GM23338 (cell line): Measurements from ENCODE around the gene TTLL3. TPM values are rescaled to one million over a fixed set of nuclear protein-coding genes. Genes with fewer than 3 reads are reported as not detected.

Experiments
- ATAC-seq: fragments of 200-7000 bp; cut with Tn5 transposase; 3 replicates; pipeline ENCODE4 v1.9.1; 2020
- DNase-seq: peaks from one replicate; pipeline ENCODE4 v3.0.0-alpha.2; 2015; ENCODE audit warnings: low spot score
- H2AFZ ChIP-seq: fragments of 200-600 bp; sonication (generic); 2 replicates; pipeline ENCODE4 v1.8.0; 2016; ENCODE audit warnings: antibody characterized with exemption, mild to moderate bottlenecking, moderate library complexity
- H3F3A ChIP-seq: fragments of 200-600 bp; sonication (generic); replicated peaks from 2 replicates; pipeline ENCODE4 v1.8.0; 2017; ENCODE audit warnings: antibody characterized with exemption, mixed run types, low read depth
- H3K27ac ChIP-seq: fragments of 200-600 bp; sonication (generic); 2 replicates; pipeline ENCODE4 v1.6.1; 2016; ENCODE audit warnings: low read depth
- H3K27me3 ChIP-seq: fragments of 200-600 bp; sonication (generic); 2 replicates; pipeline ENCODE4 v1.8.0; 2016; ENCODE audit warnings: mild to moderate bottlenecking, mixed run types, moderate library complexity; ENCODE audit not compliant: insufficient read depth
- H3K36me3 ChIP-seq: fragments of 200-600 bp; sonication (generic); 2 replicates; pipeline ENCODE4 v1.8.0; 2016; ENCODE audit warnings: mild to moderate bottlenecking; ENCODE audit not compliant: insufficient read depth
- H3K4me1 ChIP-seq: fragments of 200-600 bp; sonication (generic); 2 replicates; pipeline ENCODE4 v1.8.0; 2016; ENCODE audit warnings: mild to moderate bottlenecking, moderate library complexity; ENCODE audit not compliant: insufficient read depth
- H3K4me2 ChIP-seq: fragments of 200-600 bp; sonication (generic); 2 replicates; pipeline ENCODE4 v1.7.1; 2017; ENCODE audit warnings: mixed run types
- H3K4me3 ChIP-seq: fragments of 200-600 bp; sonication (generic); 2 replicates; pipeline ENCODE4 v1.6.1; 2016; ENCODE audit warnings: mixed run types
- H3K79me2 ChIP-seq: fragments of 200-600 bp; sonication (generic); replicated peaks from 2 replicates; pipeline ENCODE4 v1.8.0; 2017; ENCODE audit warnings: mild to moderate bottlenecking; ENCODE audit not compliant: insufficient read depth
- H3K9me2 ChIP-seq: fragments of 200-600 bp; sonication (generic); 2 replicates; pipeline ENCODE4 v1.8.0; 2017; ENCODE audit not compliant: insufficient read depth
- H4K20me1 ChIP-seq: fragments of 200-600 bp; sonication (generic); replicated peaks from 2 replicates; pipeline ENCODE4 v1.8.0; 2017; ENCODE audit warnings: mild to moderate bottlenecking; ENCODE audit not compliant: insufficient read depth
- H3K27ac Mint-ChIP-seq: 2 replicates; pipeline ENCODE4 v1.8.0; 2020; ENCODE audit warnings: inconsistent platforms, mild to moderate bottlenecking, moderate library complexity, mixed read lengths
- H3K27me3 Mint-ChIP-seq: 3 replicates; pipeline ENCODE4 v1.8.0; 2022; ENCODE audit warnings: low read depth, mild to moderate bottlenecking, moderate library complexity, mixed read lengths, inconsistent platforms; ENCODE audit not compliant: insufficient read depth, poor library complexity
- H3K36me3 Mint-ChIP-seq: 3 replicates; pipeline ENCODE4 v1.8.0; 2021; ENCODE audit warnings: low read depth, mild to moderate bottlenecking, inconsistent platforms, moderate library complexity, mixed read lengths
- H3K4me1 Mint-ChIP-seq: 3 replicates; pipeline ENCODE4 v1.8.0; 2020; ENCODE audit warnings: mild to moderate bottlenecking, inconsistent platforms, mixed read lengths
- H3K4me3 Mint-ChIP-seq: 3 replicates; pipeline ENCODE4 v1.8.0; 2021; ENCODE audit warnings: moderate library complexity, mild to moderate bottlenecking, inconsistent platforms, mixed read lengths
- H3K9me3 Mint-ChIP-seq: 3 replicates; pipeline ENCODE4 v1.8.0; 2020; ENCODE audit warnings: moderate library complexity, mild to moderate bottlenecking, inconsistent platforms, mixed read lengths
- ETS1 ChIP-seq: IDR thresholded peaks from 2 replicates; pipeline ENCODE4 v1.6.1; 2016; ENCODE audit warnings: antibody characterized with exemption
- EZH2phosphoT487 ChIP-seq: fragments of 200-600 bp; sonication (generic); IDR thresholded peaks from one replicate; pipeline ENCODE4 v1.8.1; 2018; ENCODE audit warnings: antibody characterized with exemption; ENCODE audit not compliant: unreplicated experiment
- JUNB ChIP-seq: IDR thresholded peaks from one replicate; pipeline ENCODE4 v1.6.1; 2016; ENCODE audit warnings: antibody characterized with exemption; ENCODE audit not compliant: unreplicated experiment
- NANOG ChIP-seq: IDR thresholded peaks from 2 replicates; pipeline ENCODE4 v1.6.1; 2016; ENCODE audit warnings: antibody characterized with exemption, borderline replicate concordance
- POLR2AphosphoS5 ChIP-seq: IDR thresholded peaks from 2 replicates; pipeline ENCODE4 v1.6.1; 2016; ENCODE audit warnings: antibody characterized with exemption, low read depth
- STAT1 ChIP-seq: IDR thresholded peaks from one replicate; pipeline ENCODE4 v1.6.1; 2016; ENCODE audit warnings: antibody characterized with exemption; ENCODE audit not compliant: unreplicated experiment
- ZNF114 ChIP-seq: fragments of 250-450 bp; sonication (Bioruptor Pico); IDR thresholded peaks from 2 replicates; pipeline ENCODE4 v1.5.0; 2020; ENCODE audit warnings: mild to moderate bottlenecking, moderate library complexity
- polyA plus RNA-seq: library from polyadenylated mRNA; unstranded; fragments of >200 nt; fragmentation: Nextera tagmentation; extraction: Ambion mirVana; gene quantifications from 2 replicates; pipeline ENCODE4 v1.2.1, GENCODE V29; 2016
- total RNA-seq: library from RNA; depleted of rRNA; stranded (reverse); fragments of >200 nt; shearing (Covaris generic); gene quantifications from 2 replicates; pipeline ENCODE4 v1.2.3, GENCODE V29; 2014
- TF ChIP-seq, protein P1 (sequence below), 2 experiments: fragments of 200-600 bp in 1 of 2; sonication (generic) in 1 of 2; conservative IDR thresholded peaks; 2 replicates each; pipeline versions ENCODE4 v1.5.1 to v1.6.1; 2016 to 2017; ENCODE audit warnings: antibody characterized with exemption in 2 of 2, low read depth in 2 of 2, mild to moderate bottlenecking in 2 of 2, moderate library complexity in 1 of 2

Gene TTLL3
- total and polyA plus RNA-seq, 2 experiments from 2014 or later, result 3.7 to 5.3 TPM

- H3K79me2 ChIP-seq, result no peaks in the 10 kb centered on the region
- H3K4me2 ChIP-seq, result no peak overlapping the region
- no peak overlapping the region for H2AFZ ChIP-seq
- Mint-ChIP-seq H3K9me3 (no peaks in the 10 kb centered on the region), H3K4me1 (peaks cover 4% of the 10 kb centered on the region), H3K36me3 (peaks cover 74% of the 10 kb centered on the region), H3K27me3 (peaks cover 3% of the 10 kb centered on the region), H3K27ac (no peak overlapping the region), H3K4me3 (no peak overlapping the region)
- ATAC-seq, result peak; percentile 63
- peak; percentile 41 for DNase-seq
- no peak overlapping the region for H3K4me3 ChIP-seq
- no peak for TF ChIP-seq JUNB
- TF ChIP-seq, protein P1, sequence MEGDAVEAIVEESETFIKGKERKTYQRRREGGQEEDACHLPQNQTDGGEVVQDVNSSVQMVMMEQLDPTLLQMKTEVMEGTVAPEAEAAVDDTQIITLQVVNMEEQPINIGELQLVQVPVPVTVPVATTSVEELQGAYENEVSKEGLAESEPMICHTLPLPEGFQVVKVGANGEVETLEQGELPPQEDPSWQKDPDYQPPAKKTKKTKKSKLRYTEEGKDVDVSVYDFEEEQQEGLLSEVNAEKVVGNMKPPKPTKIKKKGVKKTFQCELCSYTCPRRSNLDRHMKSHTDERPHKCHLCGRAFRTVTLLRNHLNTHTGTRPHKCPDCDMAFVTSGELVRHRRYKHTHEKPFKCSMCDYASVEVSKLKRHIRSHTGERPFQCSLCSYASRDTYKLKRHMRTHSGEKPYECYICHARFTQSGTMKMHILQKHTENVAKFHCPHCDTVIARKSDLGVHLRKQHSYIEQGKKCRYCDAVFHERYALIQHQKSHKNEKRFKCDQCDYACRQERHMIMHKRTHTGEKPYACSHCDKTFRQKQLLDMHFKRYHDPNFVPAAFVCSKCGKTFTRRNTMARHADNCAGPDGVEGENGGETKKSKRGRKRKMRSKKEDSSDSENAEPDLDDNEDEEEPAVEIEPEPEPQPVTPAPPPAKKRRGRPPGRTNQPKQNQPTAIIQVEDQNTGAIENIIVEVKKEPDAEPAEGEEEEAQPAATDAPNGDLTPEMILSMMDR (conservative IDR thresholded peaks at IDR 0.05; ENCODE audit: low read depth in 2 of 2), result peak; percentile 74 to 88
- no peaks in the 10 kb centered on the region; the same call in 1 of the 2 replicates for H3K4me1 ChIP-seq
- no peaks in the 10 kb centered on the region for H3K9me2 ChIP-seq
- 0 out of 2 replicates have a peak overlapping the region, but pooled peaks have one; percentile 45 for H3K27ac ChIP-seq
- H3K36me3 ChIP-seq, result peaks cover 10% of the 10 kb centered on the region; the same call in 1 of the 2 replicates
- 0 out of 2 replicates have a peak, but pooled peaks cover 8% of the 10 kb centered on the region for H3F3A ChIP-seq
- no peaks in the 10 kb centered on the region for H4K20me1 ChIP-seq
- no peaks in the 10 kb centered on the region for H3K27me3 ChIP-seq
Measured at GRCh38 chr3:9786825-9787669, 23.0 kb upstream of the TTLL3 start.

GRCh38 chr3:9787714-9788113 is 22.3 kb upstream of the TTLL3 start:
- Histone ChIP-seq H3K9me2 (no peaks in the 10 kb centered on the region), H3K4me3 (no peak overlapping the region), H3K36me3 (peaks cover 10% of the 10 kb centered on the region; the same call in 1 of the 2 replicates), H2AFZ (no peak overlapping the region), H3K79me2 (no peaks in the 10 kb centered on the region), H4K20me1 (no peaks in the 10 kb centered on the region), H3K4me1 (no peaks in the 10 kb centered on the region; the same call in 1 of the 2 replicates), H3F3A (0 out of 2 replicates have a peak, but pooled peaks cover 8% of the 10 kb centered on the region), H3K27me3 (no peaks in the 10 kb centered on the region), H3K4me2 (no peak overlapping the region), H3K27ac (0 out of 2 replicates have a peak overlapping the region, but pooled peaks have one; percentile 45)
- Mint-ChIP-seq H3K4me3 (no peak overlapping the region; the same call in 2 of the 3 replicates), H3K36me3 (peaks cover 68% of the 10 kb centered on the region), H3K27ac (no peak overlapping the region), H3K27me3 (peaks cover 5% of the 10 kb centered on the region), H3K4me1 (peaks cover 4% of the 10 kb centered on the region), H3K9me3 (no peaks in the 10 kb centered on the region)
- DNase-seq, result no peak
- ATAC-seq, result no peak
- TF ChIP-seq POLR2AphosphoS5, result no peak
- no peak for TF ChIP-seq EZH2phosphoT487
- TF ChIP-seq, protein P1 (conservative IDR thresholded peaks at IDR 0.05; ENCODE audit: low read depth in 2 of 2), result no peak
- TF ChIP-seq JUNB, result no peak
- TF ChIP-seq STAT1, result no peak
- TF ChIP-seq ETS1, result no peak
- TF ChIP-seq ZNF114 (CRISPR knock-in tag), result no peak
- no peak for TF ChIP-seq NANOG
